PC-3 (cell line): Measurements from ENCODE around the gene P2RY11. TPM values are rescaled to one million over a fixed set of nuclear protein-coding genes. Genes with fewer than 3 reads are reported as not detected.
A peak's percentile ranks its signal among the peaks of the same experiment; 100 is the strongest.

ENCODE experiments used
- ATAC-seq: fragments of 200-7000 bp; cut with Tn5 transposase; 2 replicates; pipeline ENCODE4 v1.9.1; 2020; ENCODE audit warnings: mild to moderate bottlenecking, moderate library complexity
- BruUV-seq: library from RNA; stranded (reverse); fragments of 400-500 nt; replicated peaks from 2 replicates; lab custom pipeline; 2021; lab: Mats Ljungman, UMichigan
- CTCF ChIA-PET: fragments of 300-600 bp; sonication (Branson Sonifier 250); formaldehyde crosslinking; loops from one replicate; lab custom pipeline; 2022; ENCODE audit warnings: antibody characterized with exemption; lab: Charles Lee
- POLR2A ChIA-PET: fragments of 300-600 bp; sonication (Branson Sonifier 250); formaldehyde crosslinking; loops from one replicate; lab custom pipeline; 2022; ENCODE audit warnings: antibody characterized with exemption; ENCODE audit not compliant: unreplicated experiment; lab: Charles Lee
- DNase-seq: peaks from one replicate; pipeline ENCODE4 v3.0.0-alpha.2; 2015
- H2AFZ ChIP-seq: fragments of 300-600 bp; sonication (generic); 2 replicates; pipeline ENCODE4 v1.6.0; 2016; ENCODE audit warnings: antibody characterized with exemption, low read length
- H3F3A ChIP-seq: fragments of 300-600 bp; sonication (generic); one replicate; pipeline ENCODE4 v1.6.0; 2017; ENCODE audit warnings: antibody characterized with exemption, low read length, control low read depth, mild to moderate bottlenecking; ENCODE audit not compliant: unreplicated experiment
- H3K27ac ChIP-seq: fragments of 300-600 bp; sonication (generic); 2 replicates; pipeline ENCODE4 v1.5.1; 2016; ENCODE audit warnings: mild to moderate bottlenecking, low read length
- H3K27me3 ChIP-seq: fragments of 300-600 bp; sonication (generic); 2 replicates; pipeline ENCODE4 v1.6.1; 2016; ENCODE audit warnings: low read length, mixed read lengths
- H3K36me3 ChIP-seq: fragments of 300-600 bp; sonication (generic); 2 replicates; pipeline ENCODE4 v1.6.1; 2016; ENCODE audit warnings: low read depth, mixed run types, low read length, mixed read lengths
- H3K4me1 ChIP-seq: fragments of 300-600 bp; sonication (generic); 2 replicates; pipeline ENCODE4 v1.5.1; 2016; ENCODE audit warnings: low read length; ENCODE audit not compliant: insufficient read depth
- H3K4me2 ChIP-seq: fragments of 300-600 bp; sonication (generic); 2 replicates; pipeline ENCODE4 v1.6.0; 2016; ENCODE audit warnings: low read length
- H3K4me3 ChIP-seq: fragments of 300-600 bp; sonication (generic); 2 replicates; pipeline ENCODE4 v1.5.1; 2016; ENCODE audit warnings: mild to moderate bottlenecking, low read length, mixed read lengths
- H3K79me2 ChIP-seq: fragments of 300-600 bp; sonication (generic); 2 replicates; pipeline ENCODE4 v1.6.1; 2017; ENCODE audit warnings: low read length, mixed read lengths
- H3K9ac ChIP-seq: fragments of 300-600 bp; sonication (generic); 2 replicates; pipeline ENCODE4 v1.6.0; 2016; ENCODE audit warnings: mild to moderate bottlenecking, low read length
- H3K9me2 ChIP-seq: fragments of 300-600 bp; sonication (generic); replicated peaks from 2 replicates; pipeline ENCODE4 v1.6.1; 2016; ENCODE audit warnings: mixed run types, low read length, mixed read lengths
- H3K9me3 ChIP-seq: fragments of 300-600 bp; sonication (generic); 2 replicates; pipeline ENCODE4 v1.6.1; 2016; ENCODE audit warnings: low read length, mixed read lengths
- H4K20me1 ChIP-seq: fragments of 300-600 bp; sonication (generic); 2 replicates; pipeline ENCODE4 v1.6.1; 2016; ENCODE audit warnings: low read length, mixed read lengths
- EZH2 ChIP-seq: fragments of 300-600 bp; sonication (generic); IDR thresholded peaks from one replicate; pipeline ENCODE4 v1.6.1; 2017; ENCODE audit warnings: antibody characterized with exemption, mild to moderate bottlenecking, low read length; ENCODE audit not compliant: unreplicated experiment
- EZH2phosphoT487 ChIP-seq: fragments of 300-600 bp; sonication (generic); IDR thresholded peaks from 2 replicates; pipeline ENCODE4 v1.6.1; 2018; ENCODE audit warnings: mild to moderate bottlenecking, antibody characterized with exemption, low read length, borderline replicate concordance
- intact Hi-C: fragments of 100-400 bp; cut with micrococcal nuclease; formaldehyde crosslinking; loops from 2 replicates; pipeline ENCODE4 v1.9.0; 2023
- total RNA-seq: library from RNA; depleted of rRNA; stranded (reverse); fragments of >200 nt; gene quantifications from 2 replicates; pipeline ENCODE4 v1.2.3, GENCODE V29; 2014
- TF ChIP-seq, protein P1 (sequence below): fragments of 300-600 bp; sonication (generic); conservative IDR thresholded peaks from 2 replicates; pipeline ENCODE4 v1.5.1; 2017; ENCODE audit warnings: antibody characterized with exemption, low read depth, mild to moderate bottlenecking, low read length

The P2RY11 gene
- total RNA-seq, 1 experiment from 2014 or later = 11.1 TPM

GRCh38 chr19:10116866-10117616, 5.5 kb downstream of the P2RY11 start:
- Histone ChIP-seq H3K9me3 (no peaks in the 10 kb centered on the region), H3K4me1 (peaks cover 20% of the 10 kb centered on the region), H3K27me3 (no peaks in the 10 kb centered on the region), H3K36me3 (peaks cover 20% of the 10 kb centered on the region), H3K9me2 (no peaks in the 10 kb centered on the region), H3F3A (peaks cover 8% of the 10 kb centered on the region), H3K9ac (no peak overlapping the region), H3K4me2 (no peak overlapping the region), H4K20me1 (no peaks in the 10 kb centered on the region), H3K4me3 (no peak overlapping the region), H2AFZ (no peak overlapping the region), H3K79me2 (peaks cover 26% of the 10 kb centered on the region), H3K27ac (no peak overlapping the region)
- no TSS peak for BruUV-seq
- ATAC-seq (no peak), DNase-seq (no peak)
- intact Hi-C loops = no loop called here
- ChIA-PET CTCF (no interaction called here), POLR2A (no interaction called here)
- TF ChIP-seq, protein P1, sequence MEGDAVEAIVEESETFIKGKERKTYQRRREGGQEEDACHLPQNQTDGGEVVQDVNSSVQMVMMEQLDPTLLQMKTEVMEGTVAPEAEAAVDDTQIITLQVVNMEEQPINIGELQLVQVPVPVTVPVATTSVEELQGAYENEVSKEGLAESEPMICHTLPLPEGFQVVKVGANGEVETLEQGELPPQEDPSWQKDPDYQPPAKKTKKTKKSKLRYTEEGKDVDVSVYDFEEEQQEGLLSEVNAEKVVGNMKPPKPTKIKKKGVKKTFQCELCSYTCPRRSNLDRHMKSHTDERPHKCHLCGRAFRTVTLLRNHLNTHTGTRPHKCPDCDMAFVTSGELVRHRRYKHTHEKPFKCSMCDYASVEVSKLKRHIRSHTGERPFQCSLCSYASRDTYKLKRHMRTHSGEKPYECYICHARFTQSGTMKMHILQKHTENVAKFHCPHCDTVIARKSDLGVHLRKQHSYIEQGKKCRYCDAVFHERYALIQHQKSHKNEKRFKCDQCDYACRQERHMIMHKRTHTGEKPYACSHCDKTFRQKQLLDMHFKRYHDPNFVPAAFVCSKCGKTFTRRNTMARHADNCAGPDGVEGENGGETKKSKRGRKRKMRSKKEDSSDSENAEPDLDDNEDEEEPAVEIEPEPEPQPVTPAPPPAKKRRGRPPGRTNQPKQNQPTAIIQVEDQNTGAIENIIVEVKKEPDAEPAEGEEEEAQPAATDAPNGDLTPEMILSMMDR = no peak
- TF ChIP-seq EZH2phosphoT487 = no peak
- TF ChIP-seq EZH2 = no peak

DNA sequence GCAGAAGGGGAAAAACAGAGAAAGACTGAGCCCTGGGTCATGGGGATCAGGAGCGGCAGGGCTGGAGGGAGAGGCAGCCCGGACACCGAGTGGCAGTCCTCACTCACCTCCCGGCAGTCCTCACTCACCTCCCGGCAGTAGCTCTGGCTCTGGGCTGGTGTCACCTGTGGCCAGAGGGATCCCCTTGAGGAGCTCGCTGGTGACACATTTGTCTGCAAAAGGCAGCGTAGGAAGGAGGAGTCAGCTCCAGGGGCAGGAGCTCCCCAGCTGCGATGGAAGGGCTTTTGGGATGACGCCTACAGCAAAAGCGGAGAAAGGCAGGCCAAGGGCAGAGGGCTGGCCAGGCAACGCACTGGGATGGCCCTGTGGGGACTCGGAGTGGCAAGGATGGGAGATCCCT, 7.5 kb downstream of the P2RY11 start:
- intact Hi-C loops = no loop called here

More for the DNA sequence above, 7.5 kb downstream of the P2RY11 start:
- Histone ChIP-seq H3K4me2 (peak overlapping the region; percentile 91), H3K4me3 (peak overlapping the region; percentile 76), H3K9ac (peak overlapping the region; percentile 94), H3K27me3 (no peaks in the 10 kb centered on the region), H3K27ac (no peak overlapping the region; the same call in 1 of the 2 replicates), H3K9me2 (no peaks in the 10 kb centered on the region), H3K9me3 (no peaks in the 10 kb centered on the region), H3F3A (no peaks in the 10 kb centered on the region), H4K20me1 (no peaks in the 10 kb centered on the region), H3K4me1 (peaks cover 20% of the 10 kb centered on the region), H3K79me2 (peaks cover 26% of the 10 kb centered on the region), H2AFZ (no peak overlapping the region), H3K36me3 (peaks cover 20% of the 10 kb centered on the region)
- ChIA-PET CTCF (no interaction called here), POLR2A (interaction anchor here (0.6 kb wide), 1 partner anchor 15 kb away, joined by 5 read pairs; no protein-coding TSS in a partner anchor)
- ATAC-seq (peak; percentile 0; the same call in 1 of the 2 replicates), DNase-seq (peak; percentile 23)
- TF ChIP-seq EZH2 (no peak), EZH2phosphoT487 (no peak)
- TF ChIP-seq, protein P1 = no peak
- BruUV-seq = no TSS peak
